H1 (cell line): ENCODE results near the gene CYBB. TPM values are rescaled to one million over a fixed set of nuclear protein-coding genes. Genes with fewer than 3 reads are reported as not detected.

Experiments
- CTCF ChIA-PET: fragments of 300-600 bp; sonication (Branson Sonifier 250); formaldehyde crosslinking; loops from one replicate; lab custom pipeline; 2021; ENCODE audit not compliant: partially characterized antibody; lab: Charles Lee
- POLR2A ChIA-PET: fragments of 300-600 bp; sonication (Branson Sonifier 250); formaldehyde crosslinking; loops from one replicate; lab custom pipeline; 2021; ENCODE audit warnings: inconsistent platforms; ENCODE audit not compliant: partially characterized antibody; lab: Charles Lee
- DNase-seq, 2 experiments: peaks; one replicate each; pipeline versions ENCODE4 v3.0.0 to v3.0.0-alpha.2; 2010 to 2022; ENCODE audit warnings: low spot score in 2 of 2, low read depth in 1 of 2, mixed read lengths in 1 of 2
- FAIRE-seq: peaks from 2 replicates; lab custom pipeline; 2011; peaks lifted over from hg19 to GRCh38; lab: Jason Lieb, UNC
- H2AFZ ChIP-seq: 2 replicates; pipeline ENCODE4 v1.8.1; 2012; ENCODE audit warnings: low read length, inconsistent platforms
- H2AK5ac ChIP-seq: 2 replicates; pipeline ENCODE4 v1.6.1; 2013; ENCODE audit warnings: low read depth, low read length
- H2BK120ac ChIP-seq: replicated peaks from 2 replicates; pipeline ENCODE3; 2013; ENCODE audit warnings: low read depth, low read length, inconsistent platforms
- H2BK12ac ChIP-seq: 2 replicates; pipeline ENCODE4 v1.6.1; 2013; ENCODE audit warnings: low read depth, low read length
- H2BK15ac ChIP-seq: 2 replicates; pipeline ENCODE4 v1.6.1; 2013; ENCODE audit warnings: low read length
- H2BK20ac ChIP-seq: 2 replicates; pipeline ENCODE4 v1.6.1; 2013; ENCODE audit warnings: low read length
- H2BK5ac ChIP-seq: 2 replicates; pipeline ENCODE4 v1.6.1; 2013; ENCODE audit warnings: low read depth, low read length
- H3K14ac ChIP-seq: 2 replicates; pipeline ENCODE4 v1.6.1; 2013; ENCODE audit warnings: inconsistent platforms; ENCODE audit not compliant: insufficient read length
- H3K18ac ChIP-seq: 2 replicates; pipeline ENCODE4 v1.6.1; 2013; ENCODE audit warnings: low read length; ENCODE audit errors: extremely low read depth
- H3K23ac ChIP-seq: 2 replicates; pipeline ENCODE4 v1.6.1; 2013; ENCODE audit warnings: inconsistent platforms; ENCODE audit not compliant: insufficient read length
- H3K23me2 ChIP-seq: 2 replicates; pipeline ENCODE4 v1.6.1; 2013; ENCODE audit warnings: low read depth, low read length
- H3K27ac ChIP-seq: 2 replicates; pipeline ENCODE4 v1.6.1; 2011; ENCODE audit warnings: low read depth, low read length, inconsistent platforms
- H3K27me3 ChIP-seq, 4 experiments: replicated peaks in 1 of 4; 1 replicate in 1 of 4; 2 replicates in 3 of 4; pipeline versions ENCODE4 v1.6.1 to v1.8.1; 2011 to 2013; ENCODE audit warnings: low read length in 3 of 4, mild to moderate bottlenecking in 3 of 4, inconsistent platforms in 2 of 4, mixed read lengths in 2 of 4, moderate library complexity in 1 of 4; ENCODE audit not compliant: control insufficient read depth in 3 of 4, insufficient read depth in 3 of 4; ENCODE audit errors: extremely low read depth in 1 of 4
- H3K36me3 ChIP-seq, 4 experiments: 2 replicates each; pipeline versions ENCODE4 v1.6.1 to v1.8.1; 2011 to 2013; ENCODE audit warnings: mild to moderate bottlenecking in 4 of 4, low read length in 3 of 4, moderate library complexity in 2 of 4, control low read depth in 1 of 4, inconsistent platforms in 1 of 4; ENCODE audit not compliant: insufficient read depth in 4 of 4, control insufficient read depth in 2 of 4
- H3K4ac ChIP-seq: replicated peaks from 2 replicates; pipeline ENCODE3; 2013; ENCODE audit warnings: low read length, low read depth, mixed read lengths, inconsistent platforms; ENCODE audit not compliant: insufficient read length
- H3K4me1 ChIP-seq, 4 experiments: replicated peaks in 1 of 4; 1 replicate in 1 of 4; 2 replicates in 3 of 4; pipeline versions ENCODE4 v1.6.1 to v1.8.1; 2011 to 2013; ENCODE audit warnings: low read length in 3 of 4, inconsistent platforms in 2 of 4, mixed read lengths in 1 of 4; ENCODE audit not compliant: insufficient read depth in 4 of 4, control insufficient read depth in 3 of 4
- H3K4me2 ChIP-seq, 2 experiments: 2 replicates each; pipeline versions ENCODE4 v1.6.1 to v1.8.1; 2011 to 2013; ENCODE audit warnings: low read depth in 2 of 2, low read length in 2 of 2, control low read depth in 1 of 2, inconsistent platforms in 1 of 2, mild to moderate bottlenecking in 1 of 2; ENCODE audit not compliant: insufficient read depth in 1 of 2
- H3K4me3 ChIP-seq, 4 experiments: fragments of 200-600, 300-600 bp in 1 of 4; sonication (generic), shearing (Covaris generic), sonication (Bioruptor Twin) in 1 of 4; 2 replicates each; pipeline versions ENCODE4 v1.5.1 to v1.8.1; 2011 to 2016; ENCODE audit warnings: low read length in 4 of 4, low read depth in 3 of 4, control low read depth in 2 of 4, inconsistent platforms in 2 of 4, mild to moderate bottlenecking in 2 of 4, mixed read lengths in 1 of 4, moderate library complexity in 1 of 4; ENCODE audit not compliant: insufficient read depth in 2 of 4; ENCODE audit errors: extremely low read depth in 1 of 4
- H3K56ac ChIP-seq: replicated peaks from 2 replicates; pipeline ENCODE3; 2013; ENCODE audit warnings: low read depth, mild to moderate bottlenecking, mixed read lengths, low read length, inconsistent platforms; ENCODE audit not compliant: insufficient read length
- H3K79me1 ChIP-seq: 2 replicates; pipeline ENCODE4 v1.6.1; 2013; ENCODE audit warnings: low read depth, low read length, control low read depth
- H3K79me2 ChIP-seq, 2 experiments: 2 replicates each; pipeline versions ENCODE4 v1.6.1 to v1.8.1; 2012 to 2013; ENCODE audit warnings: low read length in 2 of 2, mild to moderate bottlenecking in 2 of 2, inconsistent platforms in 1 of 2; ENCODE audit not compliant: insufficient read depth in 2 of 2, control insufficient read depth in 1 of 2
- H3K9ac ChIP-seq, 4 experiments: replicated peaks in 1 of 4; 1 replicate in 1 of 4; 2 replicates in 3 of 4; pipeline versions ENCODE4 v1.6.1 to v1.8.1; 2011 to 2013; ENCODE audit warnings: low read depth in 3 of 4, low read length in 3 of 4, control low read depth in 2 of 4, mild to moderate bottlenecking in 2 of 4, moderate library complexity in 2 of 4, inconsistent platforms in 1 of 4; ENCODE audit errors: extremely low read depth in 1 of 4
- H3K9me3 ChIP-seq, 2 experiments: 2 replicates each; pipeline versions ENCODE4 v1.6.1 to v1.8.1; 2012 to 2013; ENCODE audit warnings: mild to moderate bottlenecking in 2 of 2, moderate library complexity in 2 of 2, control low read depth in 1 of 2, inconsistent platforms in 1 of 2, low read depth in 1 of 2, low read length in 1 of 2, mixed read lengths in 1 of 2; ENCODE audit not compliant: insufficient read depth in 2 of 2
- H4K20me1 ChIP-seq, 2 experiments: replicated peaks in 1 of 2; 2 replicates each; pipeline versions ENCODE3 to v1.8.1; 2011 to 2013; ENCODE audit warnings: inconsistent platforms in 2 of 2, low read length in 2 of 2, mild to moderate bottlenecking in 1 of 2; ENCODE audit not compliant: insufficient read depth in 2 of 2, control insufficient read depth in 1 of 2
- H4K5ac ChIP-seq: 2 replicates; pipeline ENCODE4 v1.6.1; 2013; ENCODE audit warnings: low read length, low read depth, mixed read lengths, inconsistent platforms; ENCODE audit not compliant: insufficient read length
- H4K8ac ChIP-seq: 2 replicates; pipeline ENCODE4 v1.8.0; 2013; ENCODE audit warnings: mild to moderate bottlenecking, moderate library complexity, low read length, inconsistent platforms; ENCODE audit not compliant: insufficient read depth; ENCODE audit errors: extremely low read depth
- H4K91ac ChIP-seq: replicated peaks from 2 replicates; pipeline ENCODE3; 2013; ENCODE audit warnings: low read length, mixed read lengths, inconsistent platforms; ENCODE audit not compliant: insufficient read length
- BRCA1 ChIP-seq: IDR thresholded peaks from 2 replicates; pipeline ENCODE4 v1.6.1; 2012; ENCODE audit warnings: low read depth, low read length, improper control_type of control experiment
- EP300 ChIP-seq, 2 experiments: IDR thresholded peaks; 1 replicate in 1 of 2; 2 replicates in 1 of 2; pipeline ENCODE4 v1.6.1; 2011 to 2012; ENCODE audit warnings: low read depth in 2 of 2, low read length in 2 of 2, mild to moderate bottlenecking in 2 of 2, borderline replicate concordance in 1 of 2, inconsistent platforms in 1 of 2, moderate library complexity in 1 of 2
- SP2 ChIP-seq: IDR thresholded peaks from 2 replicates; pipeline ENCODE4 v1.6.1; 2012; ENCODE audit warnings: mild to moderate bottlenecking, low read length, inconsistent platforms
- WGBS, 2 experiments: shearing (Covaris generic) in 1 of 2; methylation state at CpG; one replicate each; pipeline versions ENCODE4 v1.1.6 to v1.1.7; 2013 to 2015; ENCODE audit warnings: low lambda C conversion rate in 2 of 2, mixed read lengths in 2 of 2, inconsistent platforms in 1 of 2, low coverage in 1 of 2, missing lambda C conversion rate in 1 of 2; ENCODE audit not compliant: insufficient replicate concordance in 2 of 2, insufficient coverage in 1 of 2, insufficient read length in 1 of 2; ENCODE audit errors: extremely low coverage in 1 of 2, missing lambda C conversion rate in 1 of 2; 5-methylcytosine and 5-hydroxymethylcytosine counted together
- polyA plus RNA-seq, 7 experiments: library from polyadenylated mRNA; depleted of rRNA in 3 of 7; stranded (reverse) in 5 of 7; unstranded in 2 of 7; fragments of >200 nt in 5 of 7; fragments of 200-250 nt in 2 of 7; gene quantifications; 1 replicate in 5 of 7; 2 replicates in 1 of 7; 4 replicates in 1 of 7; pipeline versions ENCODE4 v1.2.1 to v1.2.3, GENCODE V29; 2011 to 2013; ENCODE audit warnings: missing spikeins in 2 of 7, mixed read lengths in 2 of 7
- total RNA-seq: library from RNA; stranded (reverse); fragmentation: NEBNext Ultra II Directional; extraction: Animal tissue kit (Norgen Biotek cat#: 25700); gene quantifications from 2 replicates; pipeline ENCODE4 v1.2.1, GENCODE V29; 2021
- TF ChIP-seq, protein P1 (sequence below): IDR thresholded peaks from 2 replicates; pipeline ENCODE4 v1.6.1; 2012; ENCODE audit warnings: low read length, inconsistent platforms

The CYBB gene
- total and polyA plus RNA-seq, 2 of the 8 experiments (the other 6 are each of a cell fraction or from before 2014, with no cell fraction given): 0.03 to 0.09 TPM

DNA sequence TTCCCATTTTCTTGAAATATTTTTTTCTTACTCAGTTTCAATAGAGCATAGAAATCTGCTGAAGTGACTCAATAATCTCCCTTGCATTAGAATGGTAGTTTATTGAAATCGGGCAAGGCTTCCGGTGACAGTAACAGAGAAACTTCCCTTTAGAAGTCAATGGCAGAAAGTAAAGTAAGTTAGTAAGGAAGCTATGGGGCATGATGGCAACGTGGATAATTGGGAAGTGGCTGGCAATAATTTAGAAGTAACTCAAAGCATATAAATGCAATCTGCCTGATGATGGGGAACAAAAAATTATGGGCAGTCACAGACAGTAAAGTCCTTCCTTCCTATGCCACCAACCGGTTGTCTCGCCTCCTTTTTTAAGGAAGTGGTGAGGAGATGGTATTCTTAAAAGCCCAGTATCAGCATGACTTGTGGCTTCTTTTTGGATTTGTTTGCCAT, 7.6 kb downstream of the CYBB start:
- DNase-seq (no peak), FAIRE-seq (no peak)
- POLR2A ChIA-PET: no interaction called here
- WGBS, 2 experiments: 89% methylated on average over 5 of the region's 5 CpGs; no CpG with 5 or more reads in 1 of the 2 experiments
- Histone ChIP-seq H2BK5ac (no peak overlapping the region), H2BK20ac (no peak overlapping the region), H3K4me2 (no peak overlapping the region), H2AK5ac (no peak overlapping the region), H3K79me1 (no peaks in the 10 kb centered on the region), H3K18ac (no peak overlapping the region), H4K20me1 (no peaks in the 10 kb centered on the region), H4K5ac (no peak overlapping the region), H4K91ac (no peak overlapping the region), H3K9ac (no peak overlapping the region), H2BK12ac (no peak overlapping the region), H3K79me2 (no peaks in the 10 kb centered on the region), H3K27me3 (no peaks in the 10 kb centered on the region), H3K14ac (no peak overlapping the region), H3K4ac (no peak overlapping the region), H2BK15ac (no peak overlapping the region), H4K8ac (no peak overlapping the region), H3K4me1 (no peaks in the 10 kb centered on the region), H3K36me3 (no peaks in the 10 kb centered on the region), H3K23me2 (no peaks in the 10 kb centered on the region), H3K56ac (no peak overlapping the region), H3K4me3 (no peak overlapping the region), H2BK120ac (no peak overlapping the region), H3K27ac (no peak overlapping the region), H3K9me3 (no peaks in the 10 kb centered on the region), H2AFZ (no peak overlapping the region), H3K23ac (no peak overlapping the region)
- CTCF ChIA-PET: interaction anchor here (0.6 kb wide), 1 partner anchor 151 kb away, joined by 3 read pairs; no protein-coding TSS in a partner anchor
- TF ChIP-seq SP2 (no peak), EP300 (IDR thresholded peaks at IDR 0.05; ENCODE audit: borderline replicate concordance in 1 of 2, low read depth in 2 of 2, low read length in 2 of 2) (no peak), BRCA1 (no peak)
- TF ChIP-seq, protein P1, sequence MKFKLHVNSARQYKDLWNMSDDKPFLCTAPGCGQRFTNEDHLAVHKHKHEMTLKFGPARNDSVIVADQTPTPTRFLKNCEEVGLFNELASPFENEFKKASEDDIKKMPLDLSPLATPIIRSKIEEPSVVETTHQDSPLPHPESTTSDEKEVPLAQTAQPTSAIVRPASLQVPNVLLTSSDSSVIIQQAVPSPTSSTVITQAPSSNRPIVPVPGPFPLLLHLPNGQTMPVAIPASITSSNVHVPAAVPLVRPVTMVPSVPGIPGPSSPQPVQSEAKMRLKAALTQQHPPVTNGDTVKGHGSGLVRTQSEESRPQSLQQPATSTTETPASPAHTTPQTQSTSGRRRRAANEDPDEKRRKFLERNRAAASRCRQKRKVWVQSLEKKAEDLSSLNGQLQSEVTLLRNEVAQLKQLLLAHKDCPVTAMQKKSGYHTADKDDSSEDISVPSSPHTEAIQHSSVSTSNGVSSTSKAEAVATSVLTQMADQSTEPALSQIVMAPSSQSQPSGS: no peak
